H9 (cell line): Measurements from ENCODE around the gene GHR. TPM values are rescaled to one million over a fixed set of nuclear protein-coding genes. Genes with fewer than 3 reads are reported as not detected.
A peak's percentile ranks its signal among the peaks of the same experiment; 100 is the strongest.
"Not testable (repeated sequence)": the region's sequence is repeated elsewhere in the genome, so short reads cannot be mapped to it uniquely, and the experiment has no call there.

Source experiments
- DNase-seq: peaks from one replicate; pipeline ENCODE4 v3.0.0-alpha.2; 2017
- H2AFZ ChIP-seq: one replicate; pipeline ENCODE4 v1.6.1; 2013; ENCODE audit warnings: mild to moderate bottlenecking, low read length, control low read depth, moderate library complexity
- H2AK5ac ChIP-seq: 2 replicates; pipeline ENCODE4 v1.6.1; 2013; ENCODE audit warnings: low read length, control low read depth, mixed read lengths; ENCODE audit not compliant: insufficient read length
- H2BK120ac ChIP-seq: one replicate; pipeline ENCODE4 v1.6.1; 2013; ENCODE audit warnings: low read depth, mild to moderate bottlenecking, low read length, control low read depth, inconsistent platforms; ENCODE audit not compliant: poor library complexity, severe bottlenecking
- H2BK12ac ChIP-seq: 2 replicates; pipeline ENCODE4 v1.6.1; 2013; ENCODE audit warnings: low read length, control low read depth, mixed read lengths, low read depth; ENCODE audit not compliant: insufficient read length
- H2BK15ac ChIP-seq: 2 replicates; pipeline ENCODE4 v1.6.1; 2013; ENCODE audit warnings: low read depth, low read length, control low read depth
- H2BK20ac ChIP-seq: one replicate; pipeline ENCODE4 v1.6.1; 2013; ENCODE audit warnings: low read depth, mild to moderate bottlenecking, low read length, control low read depth, inconsistent platforms; ENCODE audit not compliant: poor library complexity, severe bottlenecking
- H2BK5ac ChIP-seq: 2 replicates; pipeline ENCODE4 v1.6.1; 2013; ENCODE audit warnings: low read length, control low read depth, mixed read lengths; ENCODE audit not compliant: insufficient read length
- H3K14ac ChIP-seq: 2 replicates; pipeline ENCODE4 v1.6.1; 2013; ENCODE audit warnings: low read length, control low read depth; ENCODE audit not compliant: insufficient read depth
- H3K18ac ChIP-seq: 2 replicates; pipeline ENCODE4 v1.6.1; 2013; ENCODE audit warnings: low read depth, mild to moderate bottlenecking, mixed read lengths, low read length, control low read depth; ENCODE audit not compliant: insufficient read length
- H3K23ac ChIP-seq: 2 replicates; pipeline ENCODE4 v1.6.1; 2013; ENCODE audit warnings: low read length, control low read depth, mixed read lengths, low read depth; ENCODE audit not compliant: insufficient read length
- H3K23me2 ChIP-seq: 2 replicates; pipeline ENCODE4 v1.6.1; 2013; ENCODE audit warnings: low read depth, mild to moderate bottlenecking, mixed read lengths, low read length, control low read depth; ENCODE audit not compliant: insufficient read length, poor library complexity, severe bottlenecking
- H3K27ac ChIP-seq: 2 replicates; pipeline ENCODE4 v1.5.1; 2013; ENCODE audit warnings: low read length, control low read depth, mixed read lengths, low read depth; ENCODE audit not compliant: insufficient read length
- H3K27me3 ChIP-seq: 2 replicates; pipeline ENCODE4 v1.6.1; 2013; ENCODE audit warnings: low read length, control low read depth, inconsistent platforms; ENCODE audit not compliant: insufficient read depth
- H3K4ac ChIP-seq: 2 replicates; pipeline ENCODE4 v1.6.1; 2013; ENCODE audit warnings: low read depth, mild to moderate bottlenecking, control low read depth, inconsistent platforms, low read length, moderate library complexity
- H3K4me1 ChIP-seq: 2 replicates; pipeline ENCODE4 v1.6.1; 2013; ENCODE audit warnings: low read length, control low read depth, inconsistent platforms; ENCODE audit not compliant: insufficient read depth
- H3K4me2 ChIP-seq: 2 replicates; pipeline ENCODE4 v1.6.1; 2013; ENCODE audit warnings: low read length, control low read depth, mixed read lengths; ENCODE audit not compliant: insufficient read length, insufficient read depth
- H3K56ac ChIP-seq: 2 replicates; pipeline ENCODE4 v1.6.1; 2013; ENCODE audit warnings: low read depth, mild to moderate bottlenecking, mixed read lengths, low read length, control low read depth; ENCODE audit not compliant: insufficient read length
- H3K79me1 ChIP-seq: 2 replicates; pipeline ENCODE4 v1.6.1; 2013; ENCODE audit warnings: low read depth, mild to moderate bottlenecking, moderate library complexity, low read length, control low read depth, inconsistent platforms; ENCODE audit not compliant: insufficient read depth, poor library complexity, severe bottlenecking
- H3K79me2 ChIP-seq: 2 replicates; pipeline ENCODE4 v1.6.1; 2013; ENCODE audit warnings: low read length, control low read depth, inconsistent platforms; ENCODE audit not compliant: insufficient read depth
- H3K9ac ChIP-seq: 2 replicates; pipeline ENCODE4 v1.6.1; 2013; ENCODE audit warnings: low read length, control low read depth, mixed read lengths; ENCODE audit not compliant: insufficient read length; ENCODE audit errors: extremely low read depth
- H3K9me3 ChIP-seq: one replicate; pipeline ENCODE4 v1.6.1; 2013; ENCODE audit warnings: low read depth, low read length, inconsistent platforms; ENCODE audit not compliant: control insufficient read depth
- H3T11ph ChIP-seq: one replicate; pipeline ENCODE4 v1.6.1; 2013; ENCODE audit warnings: mild to moderate bottlenecking, low read length, control low read depth, inconsistent platforms
- H4K20me1 ChIP-seq: one replicate; pipeline ENCODE4 v1.6.1; 2013; ENCODE audit not compliant: control insufficient read depth, insufficient read length, insufficient read depth
- H4K5ac ChIP-seq: 2 replicates; pipeline ENCODE4 v1.6.1; 2013; ENCODE audit warnings: low read depth, mild to moderate bottlenecking, mixed read lengths, low read length, control low read depth; ENCODE audit not compliant: insufficient read length
- H4K8ac ChIP-seq: replicated peaks from 2 replicates; pipeline ENCODE4 v1.6.1; 2013; ENCODE audit warnings: low read length, control low read depth, mixed read lengths, low read depth; ENCODE audit not compliant: insufficient read length
- H4K91ac ChIP-seq: 2 replicates; pipeline ENCODE4 v1.6.1; 2013; ENCODE audit warnings: low read depth, mild to moderate bottlenecking, moderate library complexity, mixed read lengths, low read length, control low read depth; ENCODE audit not compliant: insufficient read length
- H3K27ac Mint-ChIP-seq, 3 experiments: 2 replicates in 2 of 3; 3 replicates in 1 of 3; pipeline ENCODE4 v1.8.0; 2020 to 2021; ENCODE audit warnings: mixed read lengths in 3 of 3, mild to moderate bottlenecking in 1 of 3, moderate library complexity in 1 of 3
- H3K27me3 Mint-ChIP-seq: 2 replicates; pipeline ENCODE4 v1.8.0; 2021; ENCODE audit warnings: low read depth, mild to moderate bottlenecking, moderate library complexity, mixed read lengths
- H3K36me3 Mint-ChIP-seq, 3 experiments: 2 replicates in 2 of 3; 3 replicates in 1 of 3; pipeline ENCODE4 v1.8.0; 2020 to 2021; ENCODE audit warnings: low read depth in 3 of 3, mixed read lengths in 3 of 3; ENCODE audit not compliant: insufficient read depth in 1 of 3
- H3K4me1 Mint-ChIP-seq, 2 experiments: 2 replicates each; pipeline ENCODE4 v1.8.0; 2020; ENCODE audit warnings: mixed read lengths in 2 of 2
- H3K4me3 Mint-ChIP-seq, 2 experiments: 2 replicates in 1 of 2; 3 replicates in 1 of 2; pipeline ENCODE4 v1.8.0; 2020 to 2021; ENCODE audit warnings: mild to moderate bottlenecking in 2 of 2, mixed read lengths in 2 of 2, moderate library complexity in 1 of 2
- H3K9me3 Mint-ChIP-seq, 2 experiments: 2 replicates in 1 of 2; 3 replicates in 1 of 2; pipeline ENCODE4 v1.8.0; 2020; ENCODE audit warnings: mild to moderate bottlenecking in 2 of 2, mixed read lengths in 2 of 2, moderate library complexity in 1 of 2
- WGBS: extraction: QIAGEN DNeasy Blood & Tissue Kit; methylation state at CpG from one replicate; pipeline ENCODE4 v1.1.7; 2013; ENCODE audit warnings: missing lambda C conversion rate, low lambda C conversion rate, mixed read lengths; ENCODE audit not compliant: insufficient read length; ENCODE audit errors: extremely low coverage; 5-methylcytosine and 5-hydroxymethylcytosine counted together
- total RNA-seq: library from RNA; stranded (reverse); gene quantifications from 2 replicates; pipeline ENCODE4 v1.2.1, GENCODE V29; 2021
- TF ChIP-seq, protein P1 (sequence below): fragments of 200-600 bp; sonication (generic); conservative IDR thresholded peaks from 3 replicates; pipeline ENCODE4 v1.8.0; 2021; ENCODE audit warnings: antibody characterized with exemption, mild to moderate bottlenecking

Gene GHR
- total RNA-seq, 1 experiment from 2014 or later, result 0.20 TPM

DNA sequence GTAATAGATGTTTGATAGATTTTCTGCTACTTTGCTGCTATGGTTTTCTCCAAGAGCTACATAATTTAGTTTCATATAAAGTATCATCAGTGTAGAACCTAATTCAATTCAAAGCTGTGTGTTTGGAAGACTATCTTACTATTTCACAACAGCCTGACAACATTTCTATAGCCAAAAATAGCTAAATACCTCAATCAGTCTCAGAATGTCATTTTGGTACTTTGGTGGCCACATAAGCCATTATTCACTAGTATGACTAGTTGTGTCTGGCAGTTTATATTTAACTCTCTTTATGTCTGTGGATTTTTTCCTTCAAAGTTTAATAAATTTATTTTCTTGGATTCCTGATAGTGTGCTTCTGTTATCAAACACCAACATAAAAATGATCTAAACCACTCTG is 298.2 kb downstream of the GHR start:
- Mint-ChIP-seq H3K9me3 (no peaks in the 10 kb centered on the region), H3K4me1 (no peaks in the 10 kb centered on the region), H3K27ac (no peak overlapping the region; a peak in 1 of 7 replicates), H3K4me3 (no peak overlapping the region), H3K36me3 (no peaks in the 10 kb centered on the region), H3K27me3 (no peaks in the 10 kb centered on the region)
- no peaks in the 10 kb centered on the region for H4K20me1 ChIP-seq
- H3K23ac ChIP-seq, result no peak overlapping the region
- no peak overlapping the region for H2BK20ac ChIP-seq
- H3K27me3 ChIP-seq, result no peaks in the 10 kb centered on the region
- no peak overlapping the region for H3K27ac ChIP-seq
- no peak overlapping the region for H2BK5ac ChIP-seq
- TF ChIP-seq, protein P1, sequence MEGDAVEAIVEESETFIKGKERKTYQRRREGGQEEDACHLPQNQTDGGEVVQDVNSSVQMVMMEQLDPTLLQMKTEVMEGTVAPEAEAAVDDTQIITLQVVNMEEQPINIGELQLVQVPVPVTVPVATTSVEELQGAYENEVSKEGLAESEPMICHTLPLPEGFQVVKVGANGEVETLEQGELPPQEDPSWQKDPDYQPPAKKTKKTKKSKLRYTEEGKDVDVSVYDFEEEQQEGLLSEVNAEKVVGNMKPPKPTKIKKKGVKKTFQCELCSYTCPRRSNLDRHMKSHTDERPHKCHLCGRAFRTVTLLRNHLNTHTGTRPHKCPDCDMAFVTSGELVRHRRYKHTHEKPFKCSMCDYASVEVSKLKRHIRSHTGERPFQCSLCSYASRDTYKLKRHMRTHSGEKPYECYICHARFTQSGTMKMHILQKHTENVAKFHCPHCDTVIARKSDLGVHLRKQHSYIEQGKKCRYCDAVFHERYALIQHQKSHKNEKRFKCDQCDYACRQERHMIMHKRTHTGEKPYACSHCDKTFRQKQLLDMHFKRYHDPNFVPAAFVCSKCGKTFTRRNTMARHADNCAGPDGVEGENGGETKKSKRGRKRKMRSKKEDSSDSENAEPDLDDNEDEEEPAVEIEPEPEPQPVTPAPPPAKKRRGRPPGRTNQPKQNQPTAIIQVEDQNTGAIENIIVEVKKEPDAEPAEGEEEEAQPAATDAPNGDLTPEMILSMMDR, result no peak
- no peak overlapping the region for H2AK5ac ChIP-seq
- H2AFZ ChIP-seq, result no peak overlapping the region
- no peak overlapping the region for H3K9ac ChIP-seq
- H2BK12ac ChIP-seq, result no peak overlapping the region
- no peak overlapping the region for H3K14ac ChIP-seq
- H3K4me2 ChIP-seq, result no peak overlapping the region
- H3K18ac ChIP-seq, result no peak overlapping the region
- no peak for DNase-seq
- H3K4ac ChIP-seq, result no peak overlapping the region
- H3K9me3 ChIP-seq, result no peaks in the 10 kb centered on the region
- no peaks in the 10 kb centered on the region for H3K4me1 ChIP-seq
- H3T11ph ChIP-seq, result no peak overlapping the region
- no peak overlapping the region for H2BK120ac ChIP-seq
- H4K8ac ChIP-seq, result no peak overlapping the region
- H3K23me2 ChIP-seq, result no peaks in the 10 kb centered on the region
- H2BK15ac ChIP-seq, result no peak overlapping the region
- H4K91ac ChIP-seq, result no peak overlapping the region
- no peak overlapping the region for H4K5ac ChIP-seq
- H3K79me2 ChIP-seq, result no peaks in the 10 kb centered on the region
- no peak overlapping the region for H3K56ac ChIP-seq
- H3K79me1 ChIP-seq, result no peaks in the 10 kb centered on the region

GRCh38 chr5:42734531-42735058 is 311.4 kb downstream of the GHR start:
- not testable (repeated sequence) for H3K27ac ChIP-seq, H3K79me2 ChIP-seq, H2BK120ac ChIP-seq, H3K23me2 ChIP-seq, H3K4me3 Mint-ChIP-seq, H3K27me3 Mint-ChIP-seq, H2BK20ac ChIP-seq, H3K4me2 ChIP-seq, H3K4me1 ChIP-seq, H4K91ac ChIP-seq, H3K9me3 ChIP-seq, H2BK12ac ChIP-seq, H3K56ac ChIP-seq, H3K23ac ChIP-seq, H3K36me3 Mint-ChIP-seq, H3T11ph ChIP-seq, H2BK15ac ChIP-seq, H3K27me3 ChIP-seq, H4K5ac ChIP-seq, DNase-seq, H3K9ac ChIP-seq, H4K8ac ChIP-seq, H3K4me1 Mint-ChIP-seq, H3K14ac ChIP-seq, H3K18ac ChIP-seq, H4K20me1 ChIP-seq, H2BK5ac ChIP-seq, H2AK5ac ChIP-seq, H2AFZ ChIP-seq, H3K79me1 ChIP-seq, H3K9me3 Mint-ChIP-seq, H3K4ac ChIP-seq
- WGBS, result no CpG with 5 or more reads among the region's 24 CpGs
- peak overlapping the region in 2 of 3 experiments; percentile 73 to 78; a peak in 2 of 7 replicates for H3K27ac Mint-ChIP-seq
